Pons (tissue), 1 donor: ENCODE measurements around the gene FXYD6.

Experiments used
- DNase-seq: peaks from one replicate; pipeline ENCODE4 v3.0.0-alpha.2; 2016; ENCODE audit warnings: low spot score

FXYD6 gene

DNA sequence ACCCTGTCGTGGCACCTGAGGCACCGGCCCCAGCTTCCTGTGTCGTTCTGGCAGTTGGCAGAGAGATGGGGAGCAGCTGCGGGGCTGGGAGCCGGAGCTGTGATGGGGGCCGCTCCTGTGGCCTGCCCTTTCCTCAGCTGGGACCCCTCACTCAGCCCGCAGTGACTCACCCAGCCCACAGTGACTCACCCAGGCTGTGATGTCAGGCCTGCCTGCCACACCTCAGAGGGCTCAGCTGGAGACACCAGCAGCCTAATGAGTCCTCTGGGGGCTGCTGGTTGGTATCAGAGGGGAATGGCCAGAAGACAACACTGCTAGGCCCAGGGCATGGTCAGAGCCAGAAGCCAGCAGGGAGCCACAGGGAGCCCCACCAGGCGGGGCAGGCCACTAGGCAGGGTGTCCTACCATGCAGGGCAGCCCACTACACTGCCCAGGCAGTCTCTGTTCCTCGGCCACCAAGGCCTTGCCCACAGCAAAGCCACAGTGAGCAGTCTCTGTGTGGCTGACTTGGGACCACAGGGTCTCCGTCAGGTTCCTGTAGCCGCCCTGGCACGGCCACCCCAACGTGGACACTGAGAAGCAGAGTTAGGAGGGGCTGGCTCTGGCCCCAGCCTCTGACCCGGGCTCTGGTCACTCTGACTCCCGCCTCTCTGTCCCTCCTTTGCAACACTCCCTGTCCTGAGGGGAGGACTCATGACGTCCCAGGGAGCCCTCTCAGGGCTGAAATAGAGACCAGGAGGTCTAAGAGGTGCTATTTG is 47.7 kb downstream of the FXYD6 start:
- DNase-seq, result no peak

DNA sequence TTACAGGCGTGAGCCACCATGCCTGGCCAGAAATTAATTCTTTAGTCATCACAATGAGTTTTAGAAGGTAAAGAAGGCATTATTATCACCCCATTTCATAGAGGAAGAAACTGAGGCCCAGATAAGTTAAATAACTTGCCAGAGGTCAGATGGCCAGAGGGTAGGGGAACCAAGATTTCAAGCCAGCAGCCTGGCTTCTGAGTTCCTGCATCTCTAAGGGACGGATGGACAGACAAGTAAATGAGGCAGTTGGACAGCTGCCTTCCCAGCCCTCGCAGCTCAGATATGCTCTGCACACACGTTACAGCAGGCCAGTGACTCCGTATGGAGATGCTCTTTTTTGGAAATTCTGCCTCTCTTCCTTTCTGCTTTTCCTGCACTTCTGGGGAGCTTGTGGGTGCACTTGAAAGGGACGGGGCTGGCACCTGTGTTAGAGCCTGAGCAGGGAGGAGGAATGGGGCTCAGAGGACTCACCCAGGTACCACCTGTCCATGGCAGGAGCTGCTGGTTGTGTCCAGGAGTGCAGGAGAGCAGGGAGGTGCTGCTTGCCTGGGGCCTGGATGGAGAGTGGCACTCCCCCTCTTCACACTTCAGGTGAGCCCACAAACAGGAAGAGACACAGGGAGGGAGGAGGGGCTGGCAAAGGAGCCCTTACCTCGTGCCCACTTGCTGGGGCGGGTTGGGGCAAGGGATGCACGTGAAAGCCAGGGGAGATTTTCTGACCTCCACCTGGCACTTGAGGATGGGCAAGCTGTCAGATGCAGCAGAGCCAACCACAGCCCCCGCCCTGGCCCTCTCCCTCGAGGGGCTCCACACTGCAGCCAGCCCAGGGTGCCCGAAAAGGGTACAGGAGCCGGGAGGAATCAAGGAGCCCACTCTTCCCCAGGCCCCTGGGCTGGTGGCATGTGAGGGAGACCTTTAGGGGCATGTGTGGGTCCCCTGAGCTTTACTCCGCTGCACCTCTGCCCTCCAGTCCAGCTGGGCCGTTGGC is 48.6 kb downstream of the FXYD6 start:
- DNase-seq, result no peak

DNA sequence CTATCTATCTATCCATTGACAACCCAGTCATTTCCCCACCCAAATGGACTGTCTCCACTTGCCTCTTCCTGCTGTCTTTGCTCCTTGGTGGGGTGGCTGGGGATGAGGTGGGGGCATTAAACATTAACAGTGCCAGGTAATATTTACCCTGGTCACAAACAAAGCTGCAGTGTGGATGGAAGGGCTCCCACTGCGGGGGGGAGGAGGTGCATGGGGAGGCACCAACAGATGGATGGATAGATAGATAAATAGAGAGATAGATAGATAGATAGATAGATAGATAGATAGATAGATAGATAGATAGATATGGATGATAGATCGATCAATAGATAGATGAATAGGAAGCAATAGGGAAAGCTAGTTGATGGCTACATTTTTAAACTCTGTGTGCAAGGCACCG is 49.6 kb downstream of the FXYD6 start:
- no peak for DNase-seq

DNA sequence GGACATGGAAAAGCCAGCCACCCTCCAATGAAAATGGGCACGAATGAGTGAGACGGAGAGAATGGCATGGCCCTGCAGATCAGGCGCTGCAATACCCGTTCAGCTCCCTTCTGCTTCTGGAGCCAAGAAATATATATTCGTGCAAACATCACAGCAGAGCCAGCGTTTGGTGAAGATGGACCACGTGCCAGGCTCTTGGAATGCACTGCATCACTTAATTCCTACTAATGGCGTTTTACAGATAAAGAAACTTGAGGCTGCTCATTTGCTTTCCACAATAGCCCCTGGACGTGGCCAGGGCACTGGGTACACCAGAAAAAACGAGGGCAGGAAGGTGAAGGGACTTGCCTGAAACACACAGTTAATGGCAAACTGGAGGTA is 50.3 kb downstream of the FXYD6 start:
- DNase-seq, result no peak

DNA sequence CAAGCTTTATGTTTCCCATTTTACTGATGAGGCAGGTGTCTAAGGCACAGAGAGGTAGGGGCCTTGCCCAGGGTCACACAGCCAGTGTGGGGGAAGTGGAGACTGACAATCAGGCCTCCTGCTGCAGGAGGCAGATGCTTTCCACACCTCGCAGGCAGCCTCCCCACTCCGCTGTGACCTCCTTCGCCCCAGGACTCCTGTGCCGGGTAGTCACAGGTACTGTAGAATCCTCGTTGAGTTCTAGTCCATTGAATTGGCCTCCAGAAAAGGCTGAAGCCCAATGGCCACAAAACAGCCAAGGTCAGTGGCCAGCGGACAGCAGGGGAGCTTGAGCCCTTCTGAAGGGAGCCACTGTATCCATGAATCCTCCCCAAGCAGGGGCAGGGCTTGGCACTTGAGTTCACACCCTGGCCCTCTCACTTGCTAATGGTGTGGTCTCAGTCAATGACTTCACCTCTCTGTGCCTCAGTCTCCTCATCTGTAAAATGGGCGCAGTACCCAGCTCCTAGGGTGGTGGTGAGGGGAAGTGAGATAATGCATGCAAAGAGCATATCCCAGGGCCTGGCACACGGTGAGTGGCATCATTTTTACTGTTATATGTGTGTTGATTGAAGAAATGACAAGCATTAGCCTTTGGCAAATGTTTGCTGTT is 50.8 kb downstream of the FXYD6 start:
- no peak for DNase-seq

DNA sequence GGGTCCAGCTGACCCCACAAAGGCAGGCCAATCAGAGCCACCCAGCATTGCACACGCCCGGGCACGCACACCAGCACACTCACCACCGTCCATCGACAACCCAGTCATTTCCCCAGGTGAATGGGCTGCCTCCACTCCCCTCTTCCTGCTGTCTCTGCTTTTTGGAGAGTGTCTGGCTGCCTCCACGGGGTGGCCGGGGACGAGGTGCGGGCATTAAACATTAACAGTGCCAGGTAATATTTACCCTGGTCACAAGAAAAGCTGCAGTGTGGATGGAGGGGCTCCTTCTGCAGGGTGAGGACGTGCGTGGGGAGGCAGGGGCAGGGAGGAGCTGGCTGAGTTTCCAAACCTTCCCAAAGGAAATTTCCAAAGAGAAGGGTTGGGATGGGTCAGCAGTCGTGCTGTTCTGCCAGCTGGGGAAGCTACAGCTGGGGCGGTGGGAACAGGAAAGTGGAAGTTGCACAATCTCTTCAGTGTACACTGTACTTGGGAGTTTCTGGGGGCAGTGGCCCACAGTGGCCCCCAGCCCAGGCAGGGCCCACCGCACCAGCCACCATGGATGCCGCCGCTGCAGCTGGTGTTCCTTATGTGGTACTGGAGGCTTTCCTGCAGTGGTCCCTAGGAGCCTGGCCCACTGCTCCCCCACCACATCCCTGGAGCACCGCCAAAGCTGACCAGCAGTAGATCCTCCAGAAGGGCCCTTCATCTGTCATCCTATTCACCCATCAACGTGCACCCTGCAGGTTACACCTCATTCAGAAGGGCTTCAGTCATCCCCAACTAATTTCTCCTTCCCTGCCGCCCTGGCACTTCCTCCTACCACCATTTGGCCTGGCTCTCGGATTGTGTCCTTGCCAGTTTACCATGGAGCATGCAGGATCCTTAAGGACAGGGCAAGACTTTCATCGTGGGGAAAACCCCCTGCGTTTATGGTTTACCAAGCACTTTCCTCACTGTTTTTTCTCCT is 51.6 kb downstream of the FXYD6 start, which contains the start of gene FXYD2:
Gene FXYD2 (minus strand): TSS at position 174 of the 967 bp plus-strand sequence. CDS start 66 bp downstream, at position 108.
- DNase-seq, result no peak

DNA sequence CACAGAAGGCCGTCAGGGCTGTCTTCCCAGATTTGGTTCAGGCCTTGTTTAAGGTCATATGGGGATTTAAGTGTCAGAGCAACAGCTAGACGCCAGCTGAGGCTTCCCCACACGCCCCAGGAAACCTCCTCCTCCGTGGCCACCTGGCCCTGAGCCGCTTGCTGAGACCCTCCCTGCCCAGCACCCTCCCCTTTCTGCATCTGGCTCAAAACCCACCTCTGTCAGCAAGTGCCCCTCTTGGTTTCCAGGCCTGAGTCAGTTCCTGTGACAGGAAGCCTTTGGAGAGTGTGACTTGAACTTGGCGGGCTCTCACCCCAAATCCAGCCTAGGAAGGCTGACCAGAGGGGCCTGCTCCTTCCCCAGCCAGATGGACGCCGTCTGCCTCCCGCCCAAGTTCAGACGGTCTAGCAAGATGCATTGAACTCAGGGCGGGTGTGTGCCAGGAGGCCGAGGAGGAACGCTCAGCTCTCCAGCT is 52.5 kb downstream of the FXYD6 start:
- DNase-seq, result no peak

DNA sequence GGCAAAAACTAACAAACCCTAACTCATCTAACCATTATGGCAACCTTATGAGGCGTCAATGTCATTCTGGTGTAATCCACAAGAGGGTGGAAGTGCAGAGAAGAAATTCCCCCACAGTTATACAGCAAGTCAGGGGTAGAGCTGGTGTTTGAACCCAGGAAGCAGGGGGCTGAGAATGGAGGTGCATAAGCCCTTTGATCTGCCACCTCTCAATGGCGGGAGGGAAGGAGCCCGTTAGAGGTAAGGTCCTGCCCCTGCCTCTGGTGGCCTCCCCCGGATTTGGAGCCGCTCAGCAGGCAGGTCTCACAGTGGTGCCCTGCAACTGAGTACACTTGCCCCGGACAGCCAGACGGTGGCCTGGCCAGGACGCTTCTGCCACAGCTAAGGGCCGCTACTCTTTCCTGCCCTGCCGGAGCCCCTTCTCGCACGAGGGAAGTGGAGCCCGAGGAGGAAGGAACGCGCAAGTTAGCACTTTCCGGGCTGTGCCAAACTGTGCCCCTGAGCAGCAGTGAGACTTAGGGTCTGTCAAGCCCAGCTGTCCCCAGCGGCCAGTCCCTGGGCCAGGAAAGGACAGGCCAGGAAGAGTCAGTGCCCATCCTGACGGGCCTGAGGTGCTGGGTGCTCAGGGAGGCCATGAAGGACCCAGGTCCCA is 53.0 kb downstream of the FXYD6 start:
- DNase-seq, result no peak

DNA sequence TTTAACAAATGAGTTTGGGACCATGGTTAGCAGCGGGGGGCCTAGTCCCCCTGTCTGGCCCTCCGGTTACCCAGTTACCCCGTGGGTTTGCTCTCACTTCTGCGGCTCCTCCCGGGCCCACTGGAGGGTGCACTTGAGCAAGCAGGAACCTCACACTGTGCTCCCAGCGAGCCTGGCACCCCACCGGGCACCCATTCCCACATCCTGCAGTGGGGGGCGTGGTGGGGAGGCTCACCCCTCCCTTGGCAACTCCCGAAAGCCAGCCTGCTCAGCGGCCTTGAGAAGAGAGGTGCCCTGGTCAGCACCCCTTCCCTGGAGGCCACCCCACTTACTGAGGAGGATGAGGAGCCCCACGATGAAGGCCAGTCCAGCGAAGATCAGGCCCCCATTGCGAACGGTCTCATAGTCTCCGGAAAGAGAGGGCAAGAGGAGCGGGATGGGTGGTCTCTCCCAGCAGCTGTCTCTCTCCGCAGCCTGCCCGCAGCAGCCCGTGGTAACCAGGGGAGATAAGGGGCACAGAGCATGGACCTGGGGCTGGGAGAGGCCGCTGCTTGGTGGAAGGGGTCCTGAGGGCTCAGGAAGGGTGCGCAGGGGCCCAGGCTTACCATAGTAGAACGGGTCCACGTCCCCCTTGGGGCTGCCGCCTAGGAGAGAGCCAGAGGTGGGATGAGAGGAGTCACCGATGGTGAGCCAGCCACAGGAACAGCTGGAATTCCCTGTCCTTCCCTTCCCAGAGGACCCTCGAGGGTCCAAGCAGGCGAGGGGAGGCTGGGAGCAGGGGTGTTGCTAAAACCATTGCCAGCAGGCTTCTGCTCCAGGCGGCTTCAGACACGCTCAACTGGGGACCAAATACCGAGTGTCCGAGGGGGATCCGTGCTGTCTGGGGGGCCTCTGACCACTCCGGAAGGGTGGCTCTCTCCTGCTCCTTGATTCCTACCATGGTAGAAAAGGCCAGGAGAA is 54.1 kb downstream of the FXYD6 start:
- DNase-seq, result no peak

DNA sequence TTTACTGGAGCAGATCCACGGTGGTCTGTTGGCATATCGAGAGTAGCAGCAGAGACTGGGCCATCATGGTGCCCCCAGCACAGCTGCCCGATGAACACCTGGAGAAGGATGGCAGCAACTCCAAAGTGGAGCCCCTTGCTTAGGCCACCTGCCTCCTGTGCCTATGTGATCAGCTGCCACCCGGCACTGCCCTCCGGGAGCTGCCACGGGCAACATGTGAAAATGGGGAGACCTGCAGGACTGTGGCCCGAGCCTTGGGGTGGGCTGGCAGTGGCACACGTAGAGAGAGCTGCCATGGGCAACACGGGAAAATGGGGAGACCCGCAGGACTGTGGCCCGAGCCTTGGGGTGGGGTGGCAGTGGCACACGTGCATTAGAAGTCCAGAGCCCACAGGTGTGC is 55.0 kb downstream of the FXYD6 start:
- DNase-seq, result no peak

DNA sequence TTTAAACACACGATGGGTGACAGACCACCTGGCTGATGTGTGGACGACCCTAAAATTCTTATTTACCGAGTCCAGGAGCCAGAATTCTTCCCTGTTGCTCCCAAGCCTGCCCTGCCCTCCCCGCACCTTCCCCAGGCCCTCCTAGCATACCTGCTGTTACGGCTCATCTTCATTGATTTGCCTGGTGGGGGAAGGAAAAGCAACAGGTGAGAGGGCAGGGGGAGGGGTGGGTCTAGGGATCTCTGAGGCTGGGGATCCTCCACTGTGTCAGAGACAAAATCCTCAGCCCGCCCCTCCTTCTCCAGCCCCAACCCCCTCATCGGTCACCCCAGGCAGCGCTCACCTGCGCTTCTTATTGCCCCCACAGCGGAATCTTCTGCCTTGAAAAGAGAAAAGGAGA is 55.9 kb downstream of the FXYD6 start:
- no peak for DNase-seq

DNA sequence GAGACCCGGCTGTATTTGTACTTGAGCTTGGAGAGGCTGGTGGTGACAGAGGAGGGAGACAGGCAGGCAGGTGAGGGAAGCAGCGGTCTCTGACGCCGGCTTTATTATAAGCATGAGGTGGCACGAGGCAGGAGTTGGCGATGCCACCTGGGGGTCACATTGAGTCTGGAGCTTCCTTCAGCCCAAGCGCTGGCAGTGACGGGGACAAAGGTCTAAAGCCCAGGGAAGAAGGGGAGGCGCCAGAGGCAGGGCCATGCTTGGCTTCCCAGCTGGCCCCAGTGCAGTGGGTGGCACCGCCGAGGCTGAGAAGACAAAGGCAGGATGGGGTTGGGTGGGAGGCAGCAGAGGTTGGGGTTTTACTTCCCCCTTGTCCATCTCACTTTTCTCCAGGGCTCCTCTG is 56.4 kb downstream of the FXYD6 start:
- DNase-seq, result no peak

DNA sequence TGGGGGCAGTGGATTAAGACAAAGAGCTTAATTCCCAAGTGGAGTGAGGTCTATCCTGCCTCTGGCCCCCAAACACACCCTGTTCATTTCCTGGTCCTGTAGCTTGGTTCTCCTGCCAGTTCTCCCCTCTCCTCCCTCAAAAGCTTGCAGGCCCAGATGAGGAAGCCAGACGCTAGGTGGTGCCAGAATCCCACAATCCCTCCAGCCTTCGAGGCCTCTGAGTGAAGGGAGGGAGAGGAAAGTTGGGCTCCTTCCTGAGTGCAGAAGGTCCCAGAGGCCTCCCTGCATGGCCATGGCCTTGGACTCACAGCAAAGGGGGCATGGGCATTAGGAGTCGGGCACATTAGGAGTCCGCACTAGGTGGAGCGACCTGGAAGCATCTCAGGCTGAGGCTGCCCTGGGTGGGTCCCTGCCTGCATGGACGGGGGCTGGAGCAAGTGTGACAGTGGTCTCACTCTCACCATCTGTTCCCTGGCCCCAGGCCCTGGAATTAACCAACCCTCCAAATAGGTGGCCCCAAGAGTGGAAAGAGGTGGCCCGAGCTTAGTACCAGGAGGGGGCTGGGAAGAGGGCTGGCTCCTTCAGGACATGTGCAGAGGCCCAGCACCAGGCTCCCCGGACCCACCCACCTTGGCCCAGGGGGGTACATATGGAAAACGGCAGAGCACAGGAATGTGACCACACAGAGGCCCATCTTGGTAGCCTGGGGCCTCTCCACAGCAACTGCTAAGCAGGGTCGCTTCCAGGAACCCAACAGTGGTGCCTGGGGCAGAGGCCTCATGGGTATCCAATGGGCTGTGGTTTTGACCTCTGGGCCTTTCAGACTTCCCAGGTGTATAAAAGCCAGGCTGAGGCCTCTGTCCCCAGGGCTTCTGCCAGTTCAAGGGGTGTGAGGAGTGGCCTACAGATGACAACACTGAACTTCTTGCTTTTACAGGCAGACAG is 57.1 kb downstream of the FXYD6 start:
- peak; percentile 54 for DNase-seq

DNA sequence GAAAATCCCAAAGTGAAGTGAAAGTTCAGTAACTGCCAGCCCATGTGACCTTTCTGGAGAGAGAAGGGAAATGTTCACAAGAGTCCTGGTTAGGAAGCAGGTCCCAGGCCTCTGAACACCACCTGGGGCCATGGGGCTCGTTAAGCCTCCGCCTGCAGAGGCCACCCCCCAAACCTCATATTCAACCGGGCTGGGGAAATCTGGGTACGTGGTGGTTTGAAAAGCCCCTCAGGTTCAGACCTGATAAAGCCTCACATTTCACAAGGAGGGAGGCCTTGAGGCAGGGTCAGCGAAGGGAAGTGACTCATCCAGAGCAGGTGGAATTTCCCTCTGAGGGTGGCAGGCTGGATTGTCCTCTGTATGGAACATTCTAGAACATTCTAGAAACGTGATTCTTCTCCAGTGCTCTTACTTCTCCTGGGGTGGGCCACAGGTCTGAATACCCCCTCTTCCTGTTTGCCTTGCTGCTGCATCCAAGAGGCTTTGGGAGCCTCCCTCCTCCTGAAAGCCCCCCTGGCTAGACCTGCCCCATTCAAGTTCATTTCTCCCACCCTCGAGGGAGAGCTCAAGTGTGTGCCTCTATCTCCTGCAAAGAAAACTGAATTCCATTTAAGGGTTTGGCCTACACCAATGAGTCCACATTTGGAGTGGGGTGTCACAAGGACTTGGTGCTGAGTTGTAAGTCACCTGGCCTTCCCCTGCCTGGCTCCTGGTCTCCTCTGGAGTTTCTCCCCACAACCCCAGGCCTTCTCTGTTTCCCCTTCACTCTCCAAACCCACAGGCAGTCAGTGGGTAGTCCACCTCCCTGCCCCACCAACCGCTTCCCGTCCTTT is 58.2 kb downstream of the FXYD6 start:
- DNase-seq, result no peak

DNA sequence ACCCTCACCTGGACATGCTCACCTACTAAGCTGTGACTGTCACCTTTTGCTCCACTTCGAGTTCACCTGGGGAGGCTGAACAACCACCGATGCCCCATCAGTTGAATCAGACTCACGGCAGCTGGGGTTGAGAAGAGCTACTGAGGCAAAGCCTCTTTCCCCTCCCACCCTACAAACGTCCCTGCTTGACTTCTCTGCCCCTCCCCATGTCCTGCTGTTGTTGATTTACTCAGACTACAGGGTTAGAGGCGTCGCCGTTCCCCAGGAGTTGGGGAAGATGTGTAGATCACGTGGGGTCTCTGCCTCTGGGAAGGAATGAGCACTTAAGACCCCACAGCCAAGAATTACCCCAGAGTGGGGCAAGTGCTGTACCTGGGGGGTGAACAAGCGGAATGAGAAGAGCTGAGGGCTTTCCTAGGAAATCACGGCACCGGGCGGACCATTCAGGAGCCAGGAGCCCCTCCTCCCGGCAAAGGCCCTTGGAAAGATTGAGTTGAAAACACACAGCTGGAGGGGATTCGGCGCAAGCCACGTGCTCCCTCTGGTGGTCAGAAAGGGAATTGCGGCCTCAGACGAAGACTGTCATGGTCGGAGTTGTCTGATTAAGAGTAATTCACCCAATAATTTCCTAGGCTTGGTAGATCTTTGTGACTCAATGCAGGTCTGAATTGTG is 59.0 kb downstream of the FXYD6 start:
- DNase-seq, result peak; percentile 76

DNA sequence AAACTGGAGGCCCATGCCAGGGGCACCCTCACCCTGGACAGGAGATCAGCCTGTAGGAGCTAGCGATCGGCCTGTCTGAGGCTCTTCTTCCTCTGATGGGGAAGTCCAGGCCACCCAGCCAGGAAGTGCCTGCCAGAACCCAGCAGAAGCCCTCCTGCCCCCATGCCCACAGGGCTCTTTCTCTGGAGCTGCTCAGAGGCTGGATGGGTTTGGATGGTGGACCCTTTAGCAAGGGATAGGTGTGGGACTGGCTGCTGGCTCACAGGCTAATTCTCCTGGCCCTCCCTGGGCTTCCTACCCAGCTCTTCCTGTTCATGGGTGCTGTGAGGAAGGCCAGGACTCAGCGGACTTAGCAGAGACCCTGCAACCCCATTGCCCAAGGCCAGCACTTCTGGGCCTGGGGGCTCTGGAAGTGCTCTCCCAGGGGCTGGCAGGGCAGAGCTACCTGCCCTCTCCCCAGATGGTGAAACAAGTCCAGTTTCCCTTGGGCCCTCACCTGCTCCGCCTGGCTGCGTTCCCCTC is 59.6 kb downstream of the FXYD6 start:
- no peak for DNase-seq
